ENCODE results near the gene GTPBP6. TPM values are rescaled to one million over a fixed set of nuclear protein-coding genes. Genes with fewer than 3 reads are reported as not detected.

Gene GTPBP6
- polyA plus RNA-seq, 1 of the 3 experiments (the other 2 are of a cell fraction): 47.3 TPM

DNA sequence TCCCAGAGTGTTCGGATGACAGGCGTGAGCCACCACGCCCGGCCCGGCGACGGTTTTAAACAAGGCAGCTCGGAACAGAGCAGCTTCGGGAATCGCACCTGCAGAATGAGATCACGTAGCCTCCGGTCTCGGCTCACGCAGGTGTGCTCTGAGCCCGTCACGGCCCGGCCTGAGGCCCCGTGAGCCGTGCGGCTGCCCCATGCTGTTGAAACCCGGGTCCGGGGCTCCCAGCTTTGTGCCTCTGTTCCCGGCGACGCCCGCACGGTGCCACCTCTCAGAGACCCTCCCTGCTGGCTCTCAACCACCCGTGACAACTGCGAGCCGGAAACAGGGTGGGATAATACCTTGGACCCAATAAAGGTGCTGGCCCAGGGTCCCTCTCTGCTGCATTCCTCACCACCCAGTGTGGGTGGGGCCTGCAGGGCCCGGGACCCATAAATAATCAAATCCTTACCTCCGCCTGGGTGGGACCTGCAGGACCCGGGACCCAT, 50.8 kb downstream of the GTPBP6 start:
- Histone ChIP-seq H3K9me3 (no peaks in the 10 kb centered on the region), H3K79me2 (ENCODE audit: insufficient read depth) (no peaks in the 10 kb centered on the region), H3K27me3 (ENCODE audit: insufficient read depth) (no peaks in the 10 kb centered on the region), H3K9me2 (no peaks in the 10 kb centered on the region), H3F3A (replicated peaks; ENCODE audit: insufficient read depth) (no peaks in the 10 kb centered on the region), H3K27ac (ENCODE audit: low read depth in 2 of 2, low read length in 1 of 2) (no peak overlapping the region), H3K36me3 (replicated peaks in 1 of 2; ENCODE audit: control insufficient read depth in 1 of 2, insufficient read depth in 2 of 2, low read length in 1 of 2) (no peaks in the 10 kb centered on the region), H3K4me3 (ENCODE audit: low read depth in 2 of 2, low read length in 1 of 2) (no peak overlapping the region), H3K9ac (no peak overlapping the region), H2AFZ (ENCODE audit: low read depth) (no peak overlapping the region), H3K4me2 (no peak overlapping the region), H4K20me1 (ENCODE audit: insufficient read depth) (no peaks in the 10 kb centered on the region), H3K4me1 (ENCODE audit: control insufficient read depth in 1 of 2, insufficient read depth in 2 of 2, low read depth in 1 of 2, low read length in 1 of 2) (no peaks in the 10 kb centered on the region)
- TF ChIP-seq GABPA (IDR thresholded peaks at IDR 0.05; ENCODE audit: low read depth) (no peak), FOSL2 (IDR thresholded peaks at IDR 0.05; ENCODE audit: borderline replicate concordance, low read depth) (no peak)
- DNase-seq: no peak
- ChIA-PET POLR2A (no interaction called here), CTCF (no interaction called here)
- 90% methylated on average over 25 of the region's 33 CpGs for WGBS (ENCODE audit: low lambda C conversion rate)

DNA sequence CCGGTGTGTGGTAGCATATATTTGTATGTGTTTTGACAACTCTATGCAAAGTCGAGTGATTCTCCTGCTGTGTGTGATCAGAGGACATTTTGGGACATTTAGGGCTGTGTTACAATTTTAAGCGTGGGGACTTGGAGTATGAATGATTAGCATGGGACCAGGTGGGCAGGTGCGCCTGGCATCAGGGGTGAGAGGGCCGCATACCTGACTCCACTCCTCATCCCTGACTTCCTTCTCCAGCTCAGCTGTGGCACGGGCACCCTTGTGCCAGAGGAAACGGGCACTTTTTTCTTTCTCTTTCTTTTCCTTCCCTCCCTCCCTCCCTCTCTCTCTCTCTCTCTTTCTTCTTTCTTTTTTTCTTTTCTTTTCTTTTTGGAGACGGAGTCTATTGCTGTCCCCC, 53.1 kb downstream of the GTPBP6 start:
- POLR2A ChIA-PET: no interaction called here
- H3K79me2 ChIP-seq (ENCODE audit: insufficient read depth): no peaks in the 10 kb centered on the region
- H3K9ac ChIP-seq: no peak overlapping the region

More for the DNA sequence above, 53.1 kb downstream of the GTPBP6 start:
- H3K36me3 ChIP-seq (replicated peaks in 1 of 2; ENCODE audit: control insufficient read depth in 1 of 2, insufficient read depth in 2 of 2, low read length in 1 of 2): no peaks in the 10 kb centered on the region
- H3K27me3 ChIP-seq (ENCODE audit: insufficient read depth): no peaks in the 10 kb centered on the region
- no peaks in the 10 kb centered on the region for H3F3A ChIP-seq (replicated peaks; ENCODE audit: insufficient read depth)
- H3K9me2 ChIP-seq: no peaks in the 10 kb centered on the region
- DNase-seq: no peak
- TF ChIP-seq SMC3 (IDR thresholded peaks at IDR 0.05; ENCODE audit: low read depth, low read length) (no peak), RCOR1 (IDR thresholded peaks at IDR 0.05; ENCODE audit: low read length) (no peak), RXRA (IDR thresholded peaks at IDR 0.05; ENCODE audit: borderline replicate concordance, low read depth) (no peak), EP300 (IDR thresholded peaks at IDR 0.05; ENCODE audit: borderline replicate concordance in 1 of 2, low read depth in 1 of 2, low read length in 1 of 2) (no peak), MEF2A (IDR thresholded peaks at IDR 0.05; ENCODE audit: borderline replicate concordance, low read depth) (no peak), TCF12 (IDR thresholded peaks at IDR 0.05) (no peak), FOSL2 (IDR thresholded peaks at IDR 0.05; ENCODE audit: borderline replicate concordance, low read depth) (no peak), GABPA (IDR thresholded peaks at IDR 0.05; ENCODE audit: low read depth) (no peak), POLR2AphosphoS5 (IDR thresholded peaks at IDR 0.05; ENCODE audit: low read depth, low read length) (no peak), TEAD4 (IDR thresholded peaks at IDR 0.05; ENCODE audit: borderline replicate concordance, insufficient read depth) (no peak), RAD21 (IDR thresholded peaks at IDR 0.05; ENCODE audit: low read length) (no peak)
- TF ChIP-seq, protein P1, sequence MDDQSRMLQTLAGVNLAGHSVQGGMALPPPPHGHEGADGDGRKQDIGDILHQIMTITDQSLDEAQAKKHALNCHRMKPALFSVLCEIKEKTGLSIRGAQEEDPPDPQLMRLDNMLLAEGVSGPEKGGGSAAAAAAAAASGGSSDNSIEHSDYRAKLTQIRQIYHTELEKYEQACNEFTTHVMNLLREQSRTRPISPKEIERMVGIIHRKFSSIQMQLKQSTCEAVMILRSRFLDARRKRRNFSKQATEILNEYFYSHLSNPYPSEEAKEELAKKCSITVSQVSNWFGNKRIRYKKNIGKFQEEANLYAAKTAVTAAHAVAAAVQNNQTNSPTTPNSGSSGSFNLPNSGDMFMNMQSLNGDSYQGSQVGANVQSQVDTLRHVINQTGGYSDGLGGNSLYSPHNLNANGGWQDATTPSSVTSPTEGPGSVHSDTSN (IDR thresholded peaks at IDR 0.05): no peak
- TF ChIP-seq, protein P2, sequence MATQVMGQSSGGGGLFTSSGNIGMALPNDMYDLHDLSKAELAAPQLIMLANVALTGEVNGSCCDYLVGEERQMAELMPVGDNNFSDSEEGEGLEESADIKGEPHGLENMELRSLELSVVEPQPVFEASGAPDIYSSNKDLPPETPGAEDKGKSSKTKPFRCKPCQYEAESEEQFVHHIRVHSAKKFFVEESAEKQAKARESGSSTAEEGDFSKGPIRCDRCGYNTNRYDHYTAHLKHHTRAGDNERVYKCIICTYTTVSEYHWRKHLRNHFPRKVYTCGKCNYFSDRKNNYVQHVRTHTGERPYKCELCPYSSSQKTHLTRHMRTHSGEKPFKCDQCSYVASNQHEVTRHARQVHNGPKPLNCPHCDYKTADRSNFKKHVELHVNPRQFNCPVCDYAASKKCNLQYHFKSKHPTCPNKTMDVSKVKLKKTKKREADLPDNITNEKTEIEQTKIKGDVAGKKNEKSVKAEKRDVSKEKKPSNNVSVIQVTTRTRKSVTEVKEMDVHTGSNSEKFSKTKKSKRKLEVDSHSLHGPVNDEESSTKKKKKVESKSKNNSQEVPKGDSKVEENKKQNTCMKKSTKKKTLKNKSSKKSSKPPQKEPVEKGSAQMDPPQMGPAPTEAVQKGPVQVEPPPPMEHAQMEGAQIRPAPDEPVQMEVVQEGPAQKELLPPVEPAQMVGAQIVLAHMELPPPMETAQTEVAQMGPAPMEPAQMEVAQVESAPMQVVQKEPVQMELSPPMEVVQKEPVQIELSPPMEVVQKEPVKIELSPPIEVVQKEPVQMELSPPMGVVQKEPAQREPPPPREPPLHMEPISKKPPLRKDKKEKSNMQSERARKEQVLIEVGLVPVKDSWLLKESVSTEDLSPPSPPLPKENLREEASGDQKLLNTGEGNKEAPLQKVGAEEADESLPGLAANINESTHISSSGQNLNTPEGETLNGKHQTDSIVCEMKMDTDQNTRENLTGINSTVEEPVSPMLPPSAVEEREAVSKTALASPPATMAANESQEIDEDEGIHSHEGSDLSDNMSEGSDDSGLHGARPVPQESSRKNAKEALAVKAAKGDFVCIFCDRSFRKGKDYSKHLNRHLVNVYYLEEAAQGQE (IDR thresholded peaks at IDR 0.05; ENCODE audit: low read depth, low read length): no peak
- TF ChIP-seq, protein P3, sequence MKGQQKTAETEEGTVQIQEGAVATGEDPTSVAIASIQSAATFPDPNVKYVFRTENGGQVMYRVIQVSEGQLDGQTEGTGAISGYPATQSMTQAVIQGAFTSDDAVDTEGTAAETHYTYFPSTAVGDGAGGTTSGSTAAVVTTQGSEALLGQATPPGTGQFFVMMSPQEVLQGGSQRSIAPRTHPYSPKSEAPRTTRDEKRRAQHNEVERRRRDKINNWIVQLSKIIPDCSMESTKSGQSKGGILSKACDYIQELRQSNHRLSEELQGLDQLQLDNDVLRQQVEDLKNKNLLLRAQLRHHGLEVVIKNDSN (IDR thresholded peaks at IDR 0.05; ENCODE audit: borderline replicate concordance, low read depth): no peak
- no peaks in the 10 kb centered on the region for H3K4me1 ChIP-seq (ENCODE audit: control insufficient read depth in 1 of 2, insufficient read depth in 2 of 2, low read depth in 1 of 2, low read length in 1 of 2)
- no peak overlapping the region for H3K4me3 ChIP-seq (ENCODE audit: low read depth in 2 of 2, low read length in 1 of 2)
- H3K27ac ChIP-seq (ENCODE audit: low read depth in 2 of 2, low read length in 1 of 2): no peak overlapping the region
- H3K9me3 ChIP-seq: no peaks in the 10 kb centered on the region
- no peak overlapping the region for H2AFZ ChIP-seq (ENCODE audit: low read depth)
- H4K20me1 ChIP-seq (ENCODE audit: insufficient read depth): no peaks in the 10 kb centered on the region
- WGBS (ENCODE audit: low lambda C conversion rate): 65% methylated on average over 8 of the region's 8 CpGs
- CTCF ChIA-PET: no interaction called here
- no peak overlapping the region for H3K4me2 ChIP-seq
